HG03432 (cell line): ENCODE data around the gene ISOC2.
"Not testable (repeated sequence)": the region's sequence is repeated elsewhere in the genome, so short reads cannot be mapped to it uniquely, and the experiment has no call there.

ENCODE experiments used
- ATAC-seq: cut with Tn5 transposase; IDR thresholded peaks from one replicate; pipeline ENCODE4 v1.9.1; 2021; ENCODE audit warnings: mild to moderate bottlenecking, moderate library complexity; ENCODE audit not compliant: unreplicated experiment

ISOC2 gene

GRCh38 chr19:55460670-55461258, 678 bp downstream of the ISOC2 start:
- no peak for ATAC-seq

- ATAC-seq = no peak
Measured at GRCh38 chr19:55459950-55460657, 1.3 kb downstream of the ISOC2 start.

GRCh38 chr19:55459551-55459949, 1.9 kb downstream of the ISOC2 start:
- no peak for ATAC-seq

- ATAC-seq = no peak
Measured at GRCh38 chr19:55457683-55458457, 3.6 kb downstream of the ISOC2 start.

GRCh38 chr19:55456347-55456746, 5.1 kb downstream of the ISOC2 start:
- no peak for ATAC-seq

GRCh38 chr19:55455576-55456235, 5.7 kb downstream of the ISOC2 start:
- no peak for ATAC-seq

- ATAC-seq = no peak
Measured at GRCh38 chr19:55454787-55455243, 6.6 kb downstream of the ISOC2 start.

GRCh38 chr19:55453511-55454260, 7.8 kb downstream of the ISOC2 start:
- no peak for ATAC-seq

GRCh38 chr19:55452749-55453346, 8.6 kb downstream of the ISOC2 start:
- ATAC-seq = no peak

GRCh38 chr19:55451965-55452748, 9.3 kb downstream of the ISOC2 start:
- ATAC-seq = no peak

- no peak for ATAC-seq
Measured at GRCh38 chr19:55451163-55451964, 10.1 kb downstream of the ISOC2 start.

GRCh38 chr19:55449469-55449868, 12.0 kb downstream of the ISOC2 start:
- ATAC-seq = no peak

GRCh38 chr19:55448175-55448490, 13.3 kb downstream of the ISOC2 start:
- ATAC-seq = not testable (repeated sequence)

GRCh38 chr19:55447421-55448174, 13.8 kb downstream of the ISOC2 start:
- ATAC-seq = no peak

- ATAC-seq = no peak
Measured at GRCh38 chr19:55446060-55446459, 15.4 kb downstream of the ISOC2 start.

- no peak for ATAC-seq
Measured at GRCh38 chr19:55444646-55445045, 16.8 kb downstream of the ISOC2 start.

- ATAC-seq = no peak
Measured at GRCh38 chr19:55443824-55444480, 17.5 kb downstream of the ISOC2 start.
